ENCODE measurements around the gene PHLPP1. TPM values are rescaled to one million over a fixed set of nuclear protein-coding genes. Genes with fewer than 3 reads are reported as not detected.
A peak's percentile ranks its signal among the peaks of the same experiment; 100 is the strongest.

Gene PHLPP1
- total RNA-seq, 1 experiment from 2014 or later, result 39.9 TPM

GRCh38 chr18:62713651-62714247, 1.6 kb upstream of the PHLPP1 start:
- Mint-ChIP-seq H3K36me3 (ENCODE audit: insufficient read depth in 1 of 3, low read depth in 3 of 3) (peaks cover 0 to 13% (median 0%) of the 10 kb centered on the region in 3 experiments; a peak in 3 of 7 replicates), H3K27me3 (ENCODE audit: low read depth) (no peaks in the 10 kb centered on the region), H3K9me3 (no peaks in the 10 kb centered on the region; a peak in 2 of 5 replicates), H3K27ac (peak overlapping the region; percentile 57 to 80 (median 68); a peak in 2 of 7 replicates), H3K4me1 (peaks cover 23 to 25% of the 10 kb centered on the region in 2 experiments), H3K4me3 (peak overlapping the region in 1 of 2 experiments; percentile 31; a peak in 1 of 5 replicates)
- no peak overlapping the region for H2AK5ac ChIP-seq (ENCODE audit: insufficient read length, low read length)
- no peak overlapping the region for H3K23ac ChIP-seq (ENCODE audit: insufficient read length, low read depth, low read length)
- DNase-seq, result peak; percentile 37
- no peak overlapping the region for H2BK15ac ChIP-seq (ENCODE audit: low read depth, low read length)
- no peak overlapping the region for H2BK20ac ChIP-seq (ENCODE audit: low read depth, low read length, poor library complexity, severe bottlenecking)
- no peak overlapping the region for H4K5ac ChIP-seq (ENCODE audit: insufficient read length, low read depth, low read length)
- TF ChIP-seq, protein P1, sequence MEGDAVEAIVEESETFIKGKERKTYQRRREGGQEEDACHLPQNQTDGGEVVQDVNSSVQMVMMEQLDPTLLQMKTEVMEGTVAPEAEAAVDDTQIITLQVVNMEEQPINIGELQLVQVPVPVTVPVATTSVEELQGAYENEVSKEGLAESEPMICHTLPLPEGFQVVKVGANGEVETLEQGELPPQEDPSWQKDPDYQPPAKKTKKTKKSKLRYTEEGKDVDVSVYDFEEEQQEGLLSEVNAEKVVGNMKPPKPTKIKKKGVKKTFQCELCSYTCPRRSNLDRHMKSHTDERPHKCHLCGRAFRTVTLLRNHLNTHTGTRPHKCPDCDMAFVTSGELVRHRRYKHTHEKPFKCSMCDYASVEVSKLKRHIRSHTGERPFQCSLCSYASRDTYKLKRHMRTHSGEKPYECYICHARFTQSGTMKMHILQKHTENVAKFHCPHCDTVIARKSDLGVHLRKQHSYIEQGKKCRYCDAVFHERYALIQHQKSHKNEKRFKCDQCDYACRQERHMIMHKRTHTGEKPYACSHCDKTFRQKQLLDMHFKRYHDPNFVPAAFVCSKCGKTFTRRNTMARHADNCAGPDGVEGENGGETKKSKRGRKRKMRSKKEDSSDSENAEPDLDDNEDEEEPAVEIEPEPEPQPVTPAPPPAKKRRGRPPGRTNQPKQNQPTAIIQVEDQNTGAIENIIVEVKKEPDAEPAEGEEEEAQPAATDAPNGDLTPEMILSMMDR (conservative IDR thresholded peaks at IDR 0.05), result no peak
- H3K9me3 ChIP-seq (ENCODE audit: control insufficient read depth, low read depth, low read length), result no peaks in the 10 kb centered on the region
- H3K14ac ChIP-seq (ENCODE audit: insufficient read depth, low read length), result no peak overlapping the region
- no peaks in the 10 kb centered on the region for H3K27me3 ChIP-seq (ENCODE audit: insufficient read depth, low read length)
- no peak overlapping the region for H3K18ac ChIP-seq (ENCODE audit: insufficient read length, low read depth, low read length)
- H3K4me2 ChIP-seq (ENCODE audit: insufficient read depth, insufficient read length, low read length), result no peak overlapping the region
- H2AFZ ChIP-seq (ENCODE audit: low read length), result no peak overlapping the region
- no peak overlapping the region for H4K8ac ChIP-seq (replicated peaks; ENCODE audit: insufficient read length, low read depth, low read length)
- H3K79me2 ChIP-seq (ENCODE audit: insufficient read depth, low read length), result peaks cover 22% of the 10 kb centered on the region
- no CpG with 5 or more reads among the region's 17 CpGs for WGBS (ENCODE audit: extremely low coverage, insufficient read length, low lambda C conversion rate)
- no peaks in the 10 kb centered on the region for H3K4me1 ChIP-seq (ENCODE audit: insufficient read depth, low read length)
- no peak overlapping the region for H3T11ph ChIP-seq (ENCODE audit: low read length)
- H3K79me1 ChIP-seq (ENCODE audit: insufficient read depth, low read depth, low read length, poor library complexity, severe bottlenecking), result no peaks in the 10 kb centered on the region
- H2BK12ac ChIP-seq (ENCODE audit: insufficient read length, low read depth, low read length), result no peak overlapping the region
- H2BK120ac ChIP-seq (ENCODE audit: low read depth, low read length, poor library complexity, severe bottlenecking), result no peak overlapping the region
- H4K91ac ChIP-seq (ENCODE audit: insufficient read length, low read depth, low read length), result no peak overlapping the region
- no peak overlapping the region for H3K27ac ChIP-seq (ENCODE audit: insufficient read length, low read depth, low read length)
- H4K20me1 ChIP-seq (ENCODE audit: control insufficient read depth, insufficient read depth, insufficient read length), result no peaks in the 10 kb centered on the region
- H3K23me2 ChIP-seq (ENCODE audit: insufficient read length, low read depth, low read length, poor library complexity, severe bottlenecking), result no peaks in the 10 kb centered on the region
- no peak overlapping the region for H2BK5ac ChIP-seq (ENCODE audit: insufficient read length, low read length)
- no peak overlapping the region for H3K4ac ChIP-seq (ENCODE audit: low read depth, low read length)
- no peak overlapping the region for H3K56ac ChIP-seq (ENCODE audit: insufficient read length, low read depth, low read length)
- no peak overlapping the region for H3K9ac ChIP-seq (ENCODE audit: extremely low read depth, insufficient read length, low read length)

All from H9 (cell line).